Measurements from ENCODE around the gene SMARCA2.

Gene SMARCA2

DNA sequence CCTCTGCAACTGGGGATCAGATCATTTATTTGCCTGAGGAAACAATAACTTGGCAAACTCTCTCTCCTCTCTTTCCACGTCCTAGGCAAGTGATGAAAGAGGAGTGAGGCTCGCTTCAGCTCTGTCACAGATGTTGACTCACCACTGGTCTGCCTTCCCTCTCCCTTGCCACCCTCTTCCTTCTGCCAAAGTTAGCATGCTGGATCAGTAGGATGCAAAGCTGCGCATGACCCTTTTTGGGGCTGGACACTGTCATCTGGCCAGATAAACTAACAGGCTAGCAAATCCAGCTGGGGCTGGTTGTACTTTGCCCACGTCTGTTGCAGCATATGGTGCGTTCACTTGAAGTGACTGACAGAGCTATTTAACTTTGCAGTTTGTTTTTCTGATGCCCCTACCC is 36.2 kb upstream of the SMARCA2 start:
- H3K27me3 ChIP-seq (ENCODE audit: insufficient read depth, low read length), result no peaks in the 10 kb centered on the region
- H3K4me2 ChIP-seq (ENCODE audit: low read length), result no peak overlapping the region

DNA sequence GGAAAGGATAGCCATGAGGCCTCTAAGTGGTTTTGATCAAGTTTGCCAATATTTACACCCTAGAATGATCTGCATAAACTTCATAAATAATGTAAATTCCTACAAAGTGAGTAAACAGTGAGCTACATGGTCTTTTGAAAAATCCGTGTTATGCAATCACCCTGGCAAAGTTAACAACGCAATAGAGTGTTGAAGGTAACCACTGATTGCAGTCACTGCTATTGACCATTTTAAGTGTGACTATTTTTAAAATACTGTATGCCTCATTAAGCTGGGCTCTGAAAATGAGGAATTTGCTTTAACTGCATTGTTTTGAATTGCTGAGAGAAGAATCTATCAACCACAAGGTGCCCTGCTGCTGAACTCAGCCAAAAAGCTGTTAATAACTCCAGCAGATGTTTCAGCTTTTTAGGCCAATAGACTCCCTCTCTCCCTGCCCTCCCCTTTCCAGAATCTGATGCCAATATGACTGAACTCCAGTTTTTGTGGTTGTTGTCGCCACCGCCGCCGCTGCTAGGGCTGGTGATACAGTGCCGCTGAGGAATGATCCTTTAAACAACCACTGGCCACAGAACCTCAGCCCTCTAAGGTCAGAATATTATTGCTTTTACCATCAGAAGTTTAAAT is 35.3 kb upstream of the SMARCA2 start:
- Histone ChIP-seq H3K4me2 (ENCODE audit: low read length) (no peak overlapping the region), H3K79me2 (ENCODE audit: insufficient read depth, low read length) (no peaks in the 10 kb centered on the region), H3F3A (ENCODE audit: insufficient read depth, low read length) (no peaks in the 10 kb centered on the region), H3K9me3 (ENCODE audit: low read length) (no peaks in the 10 kb centered on the region), H3K4me1 (ENCODE audit: insufficient read depth, low read length, severe bottlenecking) (no peaks in the 10 kb centered on the region), H4K20me1 (ENCODE audit: insufficient read depth, low read length) (no peaks in the 10 kb centered on the region), H2AFZ (ENCODE audit: low read length) (no peak overlapping the region), H3K27me3 (ENCODE audit: insufficient read depth, low read length) (no peaks in the 10 kb centered on the region), H3K27ac (ENCODE audit: low read depth, low read length, poor library complexity, severe bottlenecking) (no peak overlapping the region), H3K9me2 (ENCODE audit: low read depth, low read length) (no peaks in the 10 kb centered on the region), H3K36me3 (ENCODE audit: insufficient read depth, low read length) (no peaks in the 10 kb centered on the region), H3K4me3 (ENCODE audit: low read depth, low read length, poor library complexity, severe bottlenecking) (no peak overlapping the region), H3K9ac (ENCODE audit: low read length) (no peak overlapping the region)
- TF ChIP-seq, protein P1, sequence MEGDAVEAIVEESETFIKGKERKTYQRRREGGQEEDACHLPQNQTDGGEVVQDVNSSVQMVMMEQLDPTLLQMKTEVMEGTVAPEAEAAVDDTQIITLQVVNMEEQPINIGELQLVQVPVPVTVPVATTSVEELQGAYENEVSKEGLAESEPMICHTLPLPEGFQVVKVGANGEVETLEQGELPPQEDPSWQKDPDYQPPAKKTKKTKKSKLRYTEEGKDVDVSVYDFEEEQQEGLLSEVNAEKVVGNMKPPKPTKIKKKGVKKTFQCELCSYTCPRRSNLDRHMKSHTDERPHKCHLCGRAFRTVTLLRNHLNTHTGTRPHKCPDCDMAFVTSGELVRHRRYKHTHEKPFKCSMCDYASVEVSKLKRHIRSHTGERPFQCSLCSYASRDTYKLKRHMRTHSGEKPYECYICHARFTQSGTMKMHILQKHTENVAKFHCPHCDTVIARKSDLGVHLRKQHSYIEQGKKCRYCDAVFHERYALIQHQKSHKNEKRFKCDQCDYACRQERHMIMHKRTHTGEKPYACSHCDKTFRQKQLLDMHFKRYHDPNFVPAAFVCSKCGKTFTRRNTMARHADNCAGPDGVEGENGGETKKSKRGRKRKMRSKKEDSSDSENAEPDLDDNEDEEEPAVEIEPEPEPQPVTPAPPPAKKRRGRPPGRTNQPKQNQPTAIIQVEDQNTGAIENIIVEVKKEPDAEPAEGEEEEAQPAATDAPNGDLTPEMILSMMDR (IDR thresholded peaks at IDR 0.05; ENCODE audit: low read length), result no peak
- TF ChIP-seq EZH2 (IDR thresholded peaks at IDR 0.05; ENCODE audit: borderline replicate concordance, low read length), result no peak

More for the DNA sequence above, 36.2 kb upstream of the SMARCA2 start:
- Histone ChIP-seq H3K79me2 (ENCODE audit: insufficient read depth, low read length) (no peaks in the 10 kb centered on the region), H3K9ac (ENCODE audit: low read length) (no peak overlapping the region), H3K4me1 (ENCODE audit: insufficient read depth, low read length, severe bottlenecking) (no peaks in the 10 kb centered on the region), H3K9me2 (ENCODE audit: low read depth, low read length) (no peaks in the 10 kb centered on the region), H3K9me3 (ENCODE audit: low read length) (no peaks in the 10 kb centered on the region), H2AFZ (ENCODE audit: low read length) (no peak overlapping the region), H3F3A (ENCODE audit: insufficient read depth, low read length) (no peaks in the 10 kb centered on the region), H4K20me1 (ENCODE audit: insufficient read depth, low read length) (no peaks in the 10 kb centered on the region), H3K36me3 (ENCODE audit: insufficient read depth, low read length) (no peaks in the 10 kb centered on the region), H3K4me3 (ENCODE audit: low read depth, low read length, poor library complexity, severe bottlenecking) (no peak overlapping the region), H3K27ac (ENCODE audit: low read depth, low read length, poor library complexity, severe bottlenecking) (no peak overlapping the region)
- TF ChIP-seq EZH2 (IDR thresholded peaks at IDR 0.05; ENCODE audit: borderline replicate concordance, low read length), result no peak
- TF ChIP-seq, protein P1 (IDR thresholded peaks at IDR 0.05; ENCODE audit: low read length), result no peak

DNA sequence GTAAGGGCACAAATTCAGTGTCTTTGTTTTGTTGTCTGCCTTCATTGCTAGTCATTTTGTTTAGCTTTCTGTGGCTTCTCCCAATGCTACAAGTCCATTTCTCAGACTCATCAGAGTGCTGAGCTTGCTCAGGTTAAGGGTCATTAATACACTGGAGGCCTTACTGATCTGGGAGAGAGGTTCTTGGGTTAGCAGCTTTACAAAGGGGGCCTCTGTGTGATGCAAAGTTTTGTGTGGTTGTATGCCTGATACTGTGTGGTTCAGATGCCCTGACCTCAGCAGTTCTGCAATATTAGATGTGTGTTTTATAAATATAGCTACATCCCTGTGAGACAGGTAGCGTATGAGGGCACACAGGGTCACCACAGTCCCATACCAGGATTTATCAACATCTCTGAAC is 34.8 kb upstream of the SMARCA2 start:
- Histone ChIP-seq H3K9me2 (ENCODE audit: low read depth, low read length) (no peaks in the 10 kb centered on the region), H3K4me2 (ENCODE audit: low read length) (no peak overlapping the region), H3F3A (ENCODE audit: insufficient read depth, low read length) (no peaks in the 10 kb centered on the region), H3K36me3 (ENCODE audit: insufficient read depth, low read length) (no peaks in the 10 kb centered on the region), H3K9ac (ENCODE audit: low read length) (no peak overlapping the region), H3K4me3 (ENCODE audit: low read depth, low read length, poor library complexity, severe bottlenecking) (no peak overlapping the region), H2AFZ (ENCODE audit: low read length) (no peak overlapping the region), H3K4me1 (ENCODE audit: insufficient read depth, low read length, severe bottlenecking) (no peaks in the 10 kb centered on the region), H4K20me1 (ENCODE audit: insufficient read depth, low read length) (no peaks in the 10 kb centered on the region), H3K27ac (ENCODE audit: low read depth, low read length, poor library complexity, severe bottlenecking) (no peak overlapping the region), H3K27me3 (ENCODE audit: insufficient read depth, low read length) (no peaks in the 10 kb centered on the region), H3K79me2 (ENCODE audit: insufficient read depth, low read length) (no peaks in the 10 kb centered on the region), H3K9me3 (ENCODE audit: low read length) (no peaks in the 10 kb centered on the region)
- no peak for TF ChIP-seq EZH2 (IDR thresholded peaks at IDR 0.05; ENCODE audit: borderline replicate concordance, low read length)
- TF ChIP-seq, protein P1 (IDR thresholded peaks at IDR 0.05; ENCODE audit: low read length), result no peak
